GM19395 (cell line): ENCODE measurements around the gene VASN.

Source experiments
- ATAC-seq: cut with Tn5 transposase; IDR thresholded peaks from one replicate; pipeline ENCODE4 v1.9.1; 2021; ENCODE audit warnings: mild to moderate bottlenecking, moderate library complexity; ENCODE audit not compliant: unreplicated experiment

The VASN gene

GRCh38 chr16:4370570-4371356, 885 bp upstream of the VASN start:
- ATAC-seq, result no peak

- ATAC-seq, result peak; percentile 36
Measured at GRCh38 chr16:4372001-4372577, 441 bp downstream of the VASN start.

- no peak for ATAC-seq
Measured at GRCh38 chr16:4372578-4373355, 1.1 kb downstream of the VASN start.

- ATAC-seq, result no peak
Measured at GRCh38 chr16:4373356-4373908, 1.8 kb downstream of the VASN start.

- ATAC-seq, result no peak
Measured at GRCh38 chr16:4373909-4374742, 2.5 kb downstream of the VASN start.

GRCh38 chr16:4375717-4376116, 4.1 kb downstream of the VASN start:
- ATAC-seq, result no peak

GRCh38 chr16:4376126-4376892, 4.7 kb downstream of the VASN start:
- ATAC-seq, result no peak

- no peak for ATAC-seq
Measured at GRCh38 chr16:4376893-4377572, 5.4 kb downstream of the VASN start.

- ATAC-seq, result no peak
Measured at GRCh38 chr16:4377573-4378154, 6.0 kb downstream of the VASN start.

GRCh38 chr16:4378161-4378666, 6.6 kb downstream of the VASN start:
- ATAC-seq, result no peak

- ATAC-seq, result no peak
Measured at GRCh38 chr16:4378999-4379690, 7.5 kb downstream of the VASN start.

- no peak for ATAC-seq
Measured at GRCh38 chr16:4380119-4381063, 8.7 kb downstream of the VASN start.

- ATAC-seq, result no peak
Measured at GRCh38 chr16:4381072-4381934, 9.7 kb downstream of the VASN start.

GRCh38 chr16:4381935-4382794, 10.5 kb downstream of the VASN start:
- no peak for ATAC-seq

GRCh38 chr16:4382795-4383357, 11.2 kb downstream of the VASN start:
- ATAC-seq, result no peak
